HCT116 (cell line): Measurements from ENCODE around the gene CCDC177.

ENCODE experiments used
- EZH2 ChIP-seq: fragments of 200-600 bp; sonication (generic); IDR thresholded peaks from 2 replicates; pipeline ENCODE4 v1.6.1; 2017; ENCODE audit warnings: antibody characterized with exemption, mixed run types
- POLR2A ChIP-seq: IDR thresholded peaks from 2 replicates; pipeline ENCODE4 v1.7.0; 2011; ENCODE audit warnings: borderline replicate concordance; ENCODE audit not compliant: insufficient read depth, insufficient read length; ENCODE audit errors: extremely low read depth
- POLR2AphosphoS5 ChIP-seq: IDR thresholded peaks from 2 replicates; pipeline ENCODE4 v1.6.1; 2011; ENCODE audit warnings: mild to moderate bottlenecking, low read depth, low read length, moderate library complexity

GRCh38 chr14:69558774-69559173, 15.9 kb downstream of the CCDC177 start:
- TF ChIP-seq EZH2 (no peak), POLR2A (no peak), POLR2AphosphoS5 (no peak)
